NT2/D1 (cell line): ENCODE data around the gene BRD9.

Source experiments
- SUZ12 ChIP-seq: IDR thresholded peaks from 2 replicates; pipeline ENCODE4 v1.6.1; 2011; ENCODE audit not compliant: insufficient read length, insufficient read depth; ENCODE audit errors: extremely low read depth
- ZNF274 ChIP-seq: IDR thresholded peaks from 2 replicates; pipeline ENCODE4 v1.6.1; 2011; ENCODE audit warnings: mild to moderate bottlenecking, low read depth, low read length

- TF ChIP-seq ZNF274 (no peak), SUZ12 (no peak)
Observed at GRCh38 chr5:850511-851006, 42.0 kb downstream of the BRD9 start, which contains the start of gene ZDHHC11.
